GM19239 (cell line): ENCODE measurements around the gene GLRX.
"Not testable (repeated sequence)": the region's sequence is repeated elsewhere in the genome, so short reads cannot be mapped to it uniquely, and the experiment has no call there.

Source experiments
- DNase-seq: peaks from one replicate; pipeline ENCODE4 v3.0.0; 2011; ENCODE audit warnings: low spot score; ENCODE audit not compliant: insufficient read length
- FAIRE-seq: peaks from 2 replicates; lab custom pipeline; 2011; peaks lifted over from hg19 to GRCh38; lab: Jason Lieb, UNC

Gene GLRX

DNA sequence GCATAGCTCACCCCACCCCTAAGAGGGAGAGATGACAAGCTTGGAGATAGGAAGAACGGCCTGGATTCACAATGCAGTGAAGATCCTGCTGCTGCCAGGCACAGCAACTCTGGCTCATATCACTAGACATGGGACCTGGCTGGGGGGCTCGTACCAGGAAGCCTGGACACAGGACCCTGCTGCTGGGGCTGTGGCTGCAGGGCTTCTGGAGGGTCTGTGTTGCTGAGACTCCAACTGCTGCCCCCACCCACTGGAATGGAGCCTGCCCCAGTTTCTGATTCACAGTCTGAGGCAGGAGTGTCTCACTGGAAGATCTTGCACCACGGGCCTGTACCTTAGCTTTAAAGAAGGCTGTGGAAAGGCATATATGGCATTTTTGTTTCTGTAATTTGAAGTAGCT lies 31.0 kb upstream of the GLRX start:
- DNase-seq (no peak), FAIRE-seq (no peak)

DNA sequence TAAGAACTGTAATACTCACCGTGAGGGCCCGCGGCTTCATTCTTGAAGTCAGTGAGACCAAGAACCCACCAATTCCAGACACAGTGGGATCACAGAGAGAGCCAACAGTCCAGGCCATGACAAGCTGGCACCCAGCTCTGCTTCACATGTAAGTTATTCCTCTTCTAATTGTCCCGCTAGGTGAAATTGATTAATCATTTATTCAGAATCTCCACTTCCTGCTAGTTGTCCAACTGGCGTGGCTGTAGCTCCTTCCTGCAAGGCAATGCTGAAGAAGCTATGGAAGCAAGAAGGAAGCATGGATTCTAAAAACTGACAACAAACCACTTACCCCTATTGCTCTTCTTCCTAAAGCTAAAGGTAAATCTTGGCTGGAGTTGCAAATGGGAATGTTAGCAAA lies 30.0 kb upstream of the GLRX start:
- DNase-seq (no peak), FAIRE-seq (no peak)

DNA sequence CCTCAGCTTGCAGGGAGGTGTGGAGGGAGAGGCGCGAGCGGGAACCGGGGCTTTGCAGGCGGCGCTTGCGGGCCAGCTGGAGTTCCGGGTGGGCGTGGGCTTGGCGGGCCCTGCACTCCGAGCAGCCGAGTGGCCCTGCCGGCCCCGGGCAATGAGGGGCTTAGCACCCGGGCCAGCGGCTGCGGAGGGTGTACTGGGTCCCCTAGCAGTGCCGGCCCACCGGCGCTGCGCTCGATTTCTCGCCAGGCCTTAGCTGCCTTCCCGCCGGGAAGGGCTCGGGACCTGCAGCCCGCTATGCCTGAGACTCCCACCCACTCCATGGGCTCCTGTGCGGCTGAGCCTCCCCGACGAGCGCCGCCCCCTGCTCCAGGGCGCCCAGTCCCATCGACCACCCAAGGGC lies 28.6 kb upstream of the GLRX start:
- not testable (repeated sequence) for DNase-seq, FAIRE-seq

- FAIRE-seq (no peak), DNase-seq (no peak)
Observed at GRCh38 chr5:95850391-95850894, 27.9 kb upstream of the GLRX start.

- FAIRE-seq, result no peak
- no peak for DNase-seq
Observed at GRCh38 chr5:95848701-95849100, 26.2 kb upstream of the GLRX start.

- FAIRE-seq, result no peak
- no peak for DNase-seq
Observed at GRCh38 chr5:95847261-95847592, 24.7 kb upstream of the GLRX start.

GRCh38 chr5:95846554-95847260 lies 24.2 kb upstream of the GLRX start:
- peak; percentile 73 for DNase-seq
- FAIRE-seq, result peak; percentile 82

- FAIRE-seq, result no peak
- no peak for DNase-seq
Observed at GRCh38 chr5:95845391-95845790, 22.9 kb upstream of the GLRX start.

DNA sequence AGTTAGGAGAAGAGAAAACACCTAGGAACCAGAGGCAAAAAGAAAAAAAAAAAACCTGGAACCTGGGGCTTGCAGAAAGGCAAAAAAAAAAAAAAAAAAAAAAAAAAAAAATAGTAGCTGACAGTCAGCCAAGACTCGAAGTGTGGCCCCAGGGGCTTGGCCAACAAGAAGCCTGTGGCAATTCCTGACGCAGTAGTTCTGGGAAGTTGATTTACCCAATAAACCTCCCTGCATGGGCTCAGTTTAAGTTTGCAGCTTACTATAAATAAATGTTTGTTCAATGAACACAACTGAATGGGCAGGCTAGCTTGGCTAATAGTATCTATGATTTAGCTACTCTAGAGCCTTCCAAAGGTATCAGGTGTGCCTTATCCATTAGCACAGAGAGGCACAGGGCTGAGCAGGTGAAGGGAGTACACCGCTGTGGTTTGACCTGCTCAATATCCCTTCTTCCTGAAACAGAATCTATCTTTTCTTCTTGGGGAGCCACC lies 21.3 kb upstream of the GLRX start:
- DNase-seq (no peak), FAIRE-seq (no peak)

DNA sequence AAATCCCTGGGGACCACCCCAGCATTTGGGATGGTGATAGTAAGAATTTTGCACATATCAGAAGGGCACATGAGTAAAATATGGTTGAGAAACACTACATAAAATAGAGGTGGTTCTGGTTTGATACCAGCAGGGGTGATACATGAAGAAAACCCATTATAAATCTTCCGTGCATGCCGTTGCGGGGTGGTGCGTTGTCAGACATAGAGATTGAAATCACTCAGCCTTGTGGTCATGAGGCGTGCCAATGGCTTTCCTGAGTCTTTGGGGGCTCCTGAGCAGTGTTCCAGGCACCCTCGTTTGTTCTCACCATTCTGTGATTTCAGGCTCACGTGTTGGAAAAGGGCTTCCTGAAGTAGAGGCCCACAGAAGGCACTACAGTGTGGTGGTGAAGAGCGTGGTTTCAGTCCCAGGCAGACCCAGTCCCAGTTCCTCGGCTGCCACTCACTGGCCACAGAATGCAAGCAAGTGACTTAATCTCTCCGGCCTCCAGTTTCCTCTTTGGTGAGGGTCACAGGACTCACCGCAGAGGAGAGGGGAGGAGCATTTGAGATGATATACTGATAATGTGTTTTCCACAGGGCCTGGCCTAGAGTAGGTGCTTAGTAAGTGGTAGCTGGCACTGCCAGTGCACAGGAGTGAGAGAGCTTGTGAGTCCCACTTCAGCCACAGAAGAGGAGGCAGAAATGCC lies 20.5 kb upstream of the GLRX start:
- peak; percentile 66 for FAIRE-seq
- DNase-seq, result peak; percentile 66

DNA sequence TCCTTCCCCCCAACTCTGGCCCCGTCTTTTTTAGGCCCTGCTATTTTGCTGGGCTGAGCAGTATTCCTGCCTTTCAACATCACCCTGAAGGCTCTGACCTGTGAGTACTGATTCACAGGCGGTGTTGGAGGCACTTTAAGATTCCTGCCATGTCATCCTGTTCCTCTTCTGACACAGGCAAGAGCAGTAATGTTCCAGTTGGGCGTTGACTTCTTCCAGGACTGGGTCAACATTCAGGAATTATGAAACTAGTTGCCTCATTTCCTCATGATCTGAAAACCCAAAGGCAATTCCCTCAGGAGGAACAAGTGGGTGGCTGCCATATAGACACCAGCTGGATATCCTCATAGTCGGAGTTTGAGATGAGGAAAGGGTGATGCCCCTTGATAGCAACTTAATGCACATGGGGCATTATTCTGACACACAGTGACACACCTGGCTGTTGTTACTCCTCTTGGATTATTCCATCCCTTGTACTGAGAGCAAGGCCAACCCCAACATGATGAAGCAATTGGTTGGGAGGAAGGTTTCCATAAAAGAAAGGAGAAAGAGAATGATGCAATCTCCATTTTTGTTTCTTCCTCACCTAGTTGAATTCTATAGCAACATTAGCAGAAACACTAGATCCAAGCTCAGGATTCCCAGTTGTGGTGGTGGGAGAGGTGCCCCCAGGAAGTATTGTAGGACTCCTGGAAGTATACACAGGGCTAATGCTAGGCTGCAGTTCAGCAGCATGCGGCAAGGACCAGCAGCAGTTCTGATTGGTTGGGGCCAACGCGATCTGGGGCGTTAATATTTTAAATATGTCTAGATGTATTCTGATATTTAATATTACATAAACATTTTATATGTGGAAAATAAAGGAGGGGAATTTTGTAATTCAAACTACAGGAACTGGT lies 19.6 kb upstream of the GLRX start:
- no peak for DNase-seq
- no peak for FAIRE-seq

DNA sequence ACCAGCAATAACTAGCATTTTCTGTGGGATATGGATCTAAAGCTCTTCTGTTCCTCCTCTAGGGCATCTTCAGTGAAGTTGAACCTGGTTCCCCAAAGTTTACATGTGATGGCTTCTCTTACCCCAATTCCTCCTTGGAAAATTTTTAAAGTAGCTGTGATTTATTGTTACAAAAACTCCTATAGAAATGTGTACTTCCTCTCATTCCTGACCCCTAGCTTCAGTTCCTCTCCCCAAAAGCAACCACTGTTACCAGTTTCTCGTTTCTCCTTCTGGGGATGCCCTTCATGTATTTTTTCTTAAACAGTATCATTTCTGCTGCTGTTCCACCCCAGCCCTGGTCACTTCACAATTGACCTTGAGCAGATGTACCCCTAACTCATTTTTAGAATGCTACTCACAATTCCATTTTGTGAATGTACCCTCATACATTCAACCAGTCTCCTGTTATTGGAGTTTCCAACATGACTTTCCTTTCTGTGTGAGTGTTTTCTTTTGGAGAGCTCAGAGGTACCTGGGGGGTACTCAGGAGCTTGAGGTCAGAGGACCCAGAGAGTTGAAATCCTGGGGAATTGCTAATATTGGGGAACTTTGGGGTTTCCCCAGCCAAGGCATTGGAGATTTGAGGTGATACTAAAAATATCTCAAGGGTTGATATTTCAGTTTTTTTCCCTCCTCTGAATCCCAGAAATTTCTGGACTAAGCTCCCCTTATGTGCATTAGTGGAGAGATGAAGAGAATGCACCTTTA lies 18.6 kb upstream of the GLRX start:
- DNase-seq (no peak), FAIRE-seq (peak; percentile 73)

DNA sequence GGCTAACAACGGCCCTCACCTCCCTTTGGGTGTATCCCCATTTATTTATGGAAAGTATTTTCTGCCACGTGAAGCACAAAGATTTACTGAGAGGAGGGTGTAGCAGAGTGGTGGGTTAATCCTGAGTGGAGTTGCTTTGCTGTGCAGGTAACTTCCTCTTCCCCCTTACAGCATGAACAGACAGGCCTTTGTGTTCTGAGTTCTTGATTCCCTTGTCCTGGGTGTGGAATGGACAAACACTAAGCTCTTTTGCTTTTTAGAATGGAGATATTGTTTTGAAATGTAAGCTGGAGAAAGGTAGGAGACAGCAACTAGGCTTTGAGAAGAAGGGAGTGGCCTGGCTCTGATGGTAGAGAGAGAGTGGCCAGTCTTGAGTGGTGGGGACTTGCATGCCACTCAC lies 17.1 kb upstream of the GLRX start:
- DNase-seq, result no peak
- FAIRE-seq, result peak; percentile 28

DNA sequence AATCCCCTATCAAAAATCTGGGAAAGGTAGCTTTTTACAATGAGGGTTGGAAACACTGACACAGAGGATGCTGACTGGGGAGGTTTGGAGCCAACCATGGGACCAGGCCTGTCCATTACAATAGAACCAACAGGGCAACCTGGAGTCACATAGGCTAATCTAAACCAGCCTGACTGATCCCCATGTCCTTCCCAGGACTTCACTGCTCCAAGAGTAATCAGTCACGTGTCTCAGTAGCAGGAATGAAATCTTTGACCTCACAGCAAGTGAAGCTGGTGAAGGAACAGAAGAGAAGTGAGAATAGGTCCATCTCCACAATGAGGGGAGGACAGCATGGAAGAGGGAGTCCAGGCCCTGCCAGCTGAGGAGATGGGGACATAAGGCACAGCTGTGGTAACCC lies 16.0 kb upstream of the GLRX start:
- DNase-seq, result no peak
- no peak for FAIRE-seq

DNA sequence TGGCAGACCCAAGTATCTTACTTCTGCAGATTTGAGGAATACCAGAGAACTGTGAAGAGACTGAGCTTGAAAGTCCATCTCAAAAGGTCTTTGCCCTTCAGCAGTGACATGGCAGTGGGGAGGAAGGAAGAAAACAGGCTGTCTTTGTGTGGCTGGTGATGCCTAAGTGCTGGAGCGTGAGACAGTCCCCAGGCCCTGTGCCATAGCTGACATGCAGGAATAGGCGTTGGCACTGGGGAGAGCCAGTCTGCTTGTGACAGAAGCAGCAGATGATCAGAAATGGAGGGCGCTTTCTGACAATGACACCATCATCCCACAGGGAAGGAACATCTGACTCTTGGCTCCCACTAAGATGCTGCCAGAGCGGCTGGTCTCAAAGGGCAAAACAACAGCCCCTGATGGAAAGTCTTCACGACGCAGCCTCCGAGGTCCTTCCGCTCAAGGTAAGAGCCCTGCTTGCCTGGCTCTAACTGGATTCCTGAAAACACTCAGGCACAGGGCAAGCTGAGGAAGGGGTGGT lies 15.5 kb upstream of the GLRX start:
- DNase-seq (no peak), FAIRE-seq (no peak)

- FAIRE-seq (no peak), DNase-seq (no peak)
Observed at GRCh38 chr5:95837492-95837891, 15.0 kb upstream of the GLRX start.

- FAIRE-seq, DNase-seq: not testable (repeated sequence)
Observed at GRCh38 chr5:95836971-95837370, 14.4 kb upstream of the GLRX start.

GRCh38 chr5:95836544-95836943 lies 14.0 kb upstream of the GLRX start:
- FAIRE-seq (peak; percentile 95), DNase-seq (no peak)

DNA sequence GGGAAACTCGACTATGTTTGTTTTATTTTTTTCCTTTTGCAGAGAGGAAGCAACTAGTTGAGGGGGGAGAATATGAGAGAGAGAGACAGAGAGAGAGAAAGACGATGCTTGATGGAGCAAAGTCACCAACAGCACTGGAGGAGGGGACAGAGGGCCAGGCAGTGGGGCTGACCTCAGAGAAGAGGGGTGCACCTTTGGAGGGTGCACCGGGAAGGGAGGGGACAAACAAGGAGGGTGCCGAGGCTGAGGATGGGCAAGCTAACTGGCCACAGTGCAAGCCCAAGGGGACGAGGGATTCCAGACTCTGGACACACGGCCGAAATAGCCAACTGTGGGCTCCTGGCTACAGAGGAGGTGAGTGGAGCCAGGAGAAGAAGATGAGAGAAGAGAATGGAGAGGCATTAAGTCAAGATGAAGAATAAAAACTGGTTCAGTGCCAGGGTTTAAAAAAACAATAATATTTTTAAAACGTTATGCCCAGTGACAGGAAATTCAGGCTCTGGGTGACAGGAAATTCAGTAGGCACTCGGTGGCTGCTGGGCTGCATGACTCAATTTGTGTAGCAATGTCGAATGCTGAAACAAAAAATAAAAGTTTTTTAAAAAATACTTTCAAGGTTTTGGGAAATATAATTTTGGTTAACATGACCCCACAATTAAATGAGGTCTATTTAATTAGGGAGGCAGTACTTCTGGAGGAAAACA lies 13.3 kb upstream of the GLRX start:
- peak; percentile 72 for FAIRE-seq
- no peak for DNase-seq
